Activated CD4-positive, alpha-beta T cell treated with anti-CD3 and anti-CD28 coated beads for 36 hours (primary cell): ENCODE results near the gene JMJD4. TPM values are rescaled to one million over a fixed set of nuclear protein-coding genes. Genes with fewer than 3 reads are reported as not detected.

Experiments used
- ATAC-seq: fragments of 200-7000 bp; cut with Tn5 transposase; one replicate; pipeline ENCODE4 v1.10.0; 2021; ENCODE audit warnings: mild to moderate bottlenecking, moderate library complexity
- CTCF ChIA-PET: fragments of 350-600 bp; sonication (Branson Sonifier 250); formaldehyde crosslinking; loops from one replicate; lab custom pipeline; 2021; ENCODE audit warnings: antibody characterized with exemption; lab: Charles Lee
- POLR2A ChIA-PET: fragments of 350-600 bp; sonication (Branson Sonifier 250); formaldehyde crosslinking; loops from one replicate; lab custom pipeline; 2021; ENCODE audit warnings: antibody characterized with exemption, inconsistent platforms; lab: Charles Lee
- DNase-seq: peaks from one replicate; pipeline ENCODE4 v3.0.0-alpha.2; 2020
- H3K27ac Mint-ChIP-seq: one replicate; pipeline ENCODE4 v1.8.0; 2021; ENCODE audit warnings: mixed read lengths
- H3K27me3 Mint-ChIP-seq: one replicate; pipeline ENCODE4 v1.8.0; 2021; ENCODE audit warnings: mixed read lengths
- H3K36me3 Mint-ChIP-seq: one replicate; pipeline ENCODE4 v1.8.0; 2021; ENCODE audit warnings: low read depth, mixed read lengths
- H3K4me1 Mint-ChIP-seq: one replicate; pipeline ENCODE4 v1.8.0; 2021; ENCODE audit warnings: mixed read lengths
- H3K4me3 Mint-ChIP-seq: one replicate; pipeline ENCODE4 v1.8.0; 2021; ENCODE audit warnings: mild to moderate bottlenecking, moderate library complexity, mixed read lengths
- H3K9me3 Mint-ChIP-seq: one replicate; pipeline ENCODE4 v1.8.0; 2021; ENCODE audit warnings: low read depth, mixed read lengths
- intact Hi-C, 2 experiments: fragments of 100-400 bp; cut with DNase I in 1 of 2; cut with micrococcal nuclease in 1 of 2; formaldehyde crosslinking; loops; one replicate each; pipeline versions ENCODE4 v1.14.2 to v1.15.1; 2022 to 2024; cut with DNase I, micrococcal nuclease
- total RNA-seq, 2 experiments: library from RNA; stranded (reverse); gene quantifications; one replicate each; pipeline ENCODE4 v1.2.3, GENCODE V29; 2021

JMJD4 gene
- total RNA-seq, 2 experiments from 2014 or later, result 14.4 to 18.1 TPM

GRCh38 chr1:227747948-227748495 lies 12.9 kb upstream of the JMJD4 start:
- ATAC-seq, result no peak
- ChIA-PET CTCF (no interaction called here), POLR2A (no interaction called here)
- Mint-ChIP-seq H3K27me3 (no peaks in the 10 kb centered on the region), H3K27ac (peak overlapping the region; percentile 22), H3K36me3 (peaks cover 11% of the 10 kb centered on the region), H3K4me1 (peaks cover 25% of the 10 kb centered on the region), H3K4me3 (no peak overlapping the region), H3K9me3 (no peaks in the 10 kb centered on the region)
- DNase-seq, result no peak
- intact Hi-C loops, result no loop called here

- H3K36me3 Mint-ChIP-seq, result peaks cover 10% of the 10 kb centered on the region
- no peak overlapping the region for H3K4me3 Mint-ChIP-seq
- no peak overlapping the region for H3K27ac Mint-ChIP-seq
- intact Hi-C loops, result no loop called here
- no peaks in the 10 kb centered on the region for H3K27me3 Mint-ChIP-seq
- ATAC-seq (no peak), DNase-seq (no peak)
- POLR2A ChIA-PET, result no interaction called here
- no peaks in the 10 kb centered on the region for H3K9me3 Mint-ChIP-seq
- CTCF ChIA-PET, result no interaction called here
- H3K4me1 Mint-ChIP-seq, result peaks cover 24% of the 10 kb centered on the region
Measured at GRCh38 chr1:227747382-227747781, 12.3 kb upstream of the JMJD4 start.

- Mint-ChIP-seq H3K9me3 (no peaks in the 10 kb centered on the region), H3K27ac (no peak overlapping the region), H3K27me3 (no peaks in the 10 kb centered on the region), H3K4me3 (no peak overlapping the region), H3K4me1 (peaks cover 23% of the 10 kb centered on the region), H3K36me3 (peaks cover 9% of the 10 kb centered on the region)
- DNase-seq (no peak), ATAC-seq (no peak)
- POLR2A ChIA-PET, result no interaction called here
- intact Hi-C loops, result no loop called here
- CTCF ChIA-PET, result no interaction called here
Measured at GRCh38 chr1:227746676-227747075, 11.6 kb upstream of the JMJD4 start.

- Mint-ChIP-seq H3K4me3 (no peak overlapping the region), H3K4me1 (peaks cover 30% of the 10 kb centered on the region), H3K27ac (no peak overlapping the region), H3K27me3 (no peaks in the 10 kb centered on the region), H3K9me3 (no peaks in the 10 kb centered on the region), H3K36me3 (peaks cover 7% of the 10 kb centered on the region)
- CTCF ChIA-PET, result no interaction called here
- ATAC-seq, result no peak
- POLR2A ChIA-PET, result no interaction called here
- intact Hi-C loops, result no loop called here
- DNase-seq, result no peak
Measured at GRCh38 chr1:227745568-227746265, 10.6 kb upstream of the JMJD4 start.

GRCh38 chr1:227744668-227745067 lies 9.6 kb upstream of the JMJD4 start:
- H3K4me1 Mint-ChIP-seq, result peaks cover 30% of the 10 kb centered on the region
- H3K27ac Mint-ChIP-seq, result no peak overlapping the region
- CTCF ChIA-PET, result no interaction called here
- ATAC-seq (no peak), DNase-seq (no peak)
- peaks cover 7% of the 10 kb centered on the region for H3K36me3 Mint-ChIP-seq
- H3K4me3 Mint-ChIP-seq, result no peak overlapping the region
- intact Hi-C loops, result no loop called here
- POLR2A ChIA-PET, result no interaction called here
- no peaks in the 10 kb centered on the region for H3K27me3 Mint-ChIP-seq
- H3K9me3 Mint-ChIP-seq, result no peaks in the 10 kb centered on the region

GRCh38 chr1:227742738-227743715 lies 7.9 kb upstream of the JMJD4 start:
- Mint-ChIP-seq H3K36me3 (no peaks in the 10 kb centered on the region), H3K4me3 (no peak overlapping the region), H3K9me3 (no peaks in the 10 kb centered on the region), H3K4me1 (peaks cover 22% of the 10 kb centered on the region), H3K27me3 (no peaks in the 10 kb centered on the region), H3K27ac (no peak overlapping the region)
- intact Hi-C loops, result no loop called here
- ChIA-PET CTCF (no interaction called here), POLR2A (no interaction called here)
- no peak for ATAC-seq
- DNase-seq, result no peak

GRCh38 chr1:227741166-227741870 lies 6.2 kb upstream of the JMJD4 start:
- Mint-ChIP-seq H3K9me3 (no peaks in the 10 kb centered on the region), H3K27ac (no peak overlapping the region), H3K4me3 (no peak overlapping the region), H3K36me3 (no peaks in the 10 kb centered on the region), H3K27me3 (no peaks in the 10 kb centered on the region), H3K4me1 (peaks cover 30% of the 10 kb centered on the region)
- intact Hi-C loops, result no loop called here
- ATAC-seq (no peak), DNase-seq (no peak)
- ChIA-PET CTCF (no interaction called here), POLR2A (no interaction called here)

- no peaks in the 10 kb centered on the region for H3K36me3 Mint-ChIP-seq
- DNase-seq, result no peak
- no peaks in the 10 kb centered on the region for H3K9me3 Mint-ChIP-seq
- H3K27ac Mint-ChIP-seq, result no peak overlapping the region
- peaks cover 35% of the 10 kb centered on the region for H3K4me1 Mint-ChIP-seq
- H3K27me3 Mint-ChIP-seq, result no peaks in the 10 kb centered on the region
- no peak for ATAC-seq
- CTCF ChIA-PET, result no interaction called here
- POLR2A ChIA-PET, result no interaction called here
- no peak overlapping the region for H3K4me3 Mint-ChIP-seq
- intact Hi-C loops, result no loop called here
Measured at GRCh38 chr1:227740401-227740960, 5.4 kb upstream of the JMJD4 start.

- H3K4me3 Mint-ChIP-seq, result no peak overlapping the region
- no peaks in the 10 kb centered on the region for H3K9me3 Mint-ChIP-seq
- intact Hi-C loops, result loop anchor here (10.0 kb wide), 4 partner anchors 45 to 855 kb away; partner anchors contain the start of gene ZNF678 (in 1 of the 2)
- H3K27me3 Mint-ChIP-seq, result no peaks in the 10 kb centered on the region
- ChIA-PET POLR2A (no interaction called here), CTCF (no interaction called here)
- peaks cover under 1% of the 10 kb centered on the region for H3K36me3 Mint-ChIP-seq
- ATAC-seq (no peak), DNase-seq (no peak)
- H3K27ac Mint-ChIP-seq, result no peak overlapping the region
- peaks cover 32% of the 10 kb centered on the region for H3K4me1 Mint-ChIP-seq
Measured at GRCh38 chr1:227739636-227740035, 4.5 kb upstream of the JMJD4 start.

GRCh38 chr1:227738820-227739219 lies 3.7 kb upstream of the JMJD4 start:
- no peak for ATAC-seq
- no peaks in the 10 kb centered on the region for H3K27me3 Mint-ChIP-seq
- DNase-seq, result no peak
- peaks cover 26% of the 10 kb centered on the region for H3K4me1 Mint-ChIP-seq
- peaks cover 5% of the 10 kb centered on the region for H3K36me3 Mint-ChIP-seq
- no peaks in the 10 kb centered on the region for H3K9me3 Mint-ChIP-seq
- intact Hi-C loops, result loop anchor here (10.0 kb wide), 4 partner anchors 46 to 854 kb away; partner anchors contain the start of gene ZNF678 (in 1 of the 2)
- CTCF ChIA-PET, result no interaction called here
- no peak overlapping the region for H3K4me3 Mint-ChIP-seq
- H3K27ac Mint-ChIP-seq, result no peak overlapping the region
- POLR2A ChIA-PET, result no interaction called here
